Measurements from ENCODE around the gene COL13A1.

COL13A1 gene

DNA sequence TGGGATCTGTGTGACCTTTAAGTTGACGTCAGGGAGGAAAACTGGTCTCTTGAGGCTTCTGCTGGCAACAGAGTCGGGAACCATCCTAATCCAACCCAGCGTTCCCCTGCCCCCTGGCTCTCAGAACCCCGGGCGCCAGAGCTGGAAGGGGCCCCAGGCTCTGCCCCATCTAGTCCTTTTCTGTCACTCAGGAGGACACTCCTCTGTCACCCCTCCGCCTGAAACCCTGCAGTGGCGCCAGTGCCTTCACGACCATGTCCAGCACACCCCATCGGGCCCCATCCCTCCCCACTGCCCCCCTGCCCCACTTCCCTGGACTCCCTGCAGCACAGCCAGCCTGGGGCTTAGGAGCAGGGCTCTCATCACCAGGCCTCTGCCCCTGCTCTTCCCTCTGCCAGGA, 39.1 kb downstream of the COL13A1 start:
- H3K4me3 ChIP-seq (ENCODE audit: low read depth, low read length), result no peak overlapping the region
- TF ChIP-seq POLR2A (IDR thresholded peaks at IDR 0.05; ENCODE audit: extremely low read depth, insufficient read length), result no peak
- TF ChIP-seq MYC (IDR thresholded peaks at IDR 0.05; ENCODE audit: low read depth, low read length), result no peak
- no peak for DNase-seq (ENCODE audit: low read depth)

DNA sequence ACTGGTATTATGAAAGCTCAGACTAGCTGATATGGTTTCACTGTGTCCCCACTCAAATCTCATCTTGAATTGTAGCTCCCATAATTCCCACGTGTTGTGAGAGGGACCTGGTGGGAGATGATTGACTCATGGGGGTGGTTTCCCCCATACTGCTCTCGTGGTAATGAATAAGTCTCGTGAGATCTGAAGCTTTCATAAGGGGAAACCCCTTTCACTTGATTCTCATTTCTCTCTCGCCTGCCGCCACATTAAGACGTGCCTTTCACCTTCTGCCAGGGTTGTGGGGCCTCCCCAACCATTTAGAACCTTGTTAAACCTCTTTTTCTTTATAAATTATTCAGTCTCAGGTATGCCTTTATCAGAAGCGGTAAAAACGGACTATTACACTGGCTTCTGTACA, 40.3 kb downstream of the COL13A1 start:
- no peak overlapping the region for H3K4me3 ChIP-seq (ENCODE audit: low read depth, low read length)
- TF ChIP-seq, protein P1, sequence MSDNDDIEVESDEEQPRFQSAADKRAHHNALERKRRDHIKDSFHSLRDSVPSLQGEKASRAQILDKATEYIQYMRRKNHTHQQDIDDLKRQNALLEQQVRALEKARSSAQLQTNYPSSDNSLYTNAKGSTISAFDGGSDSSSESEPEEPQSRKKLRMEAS (IDR thresholded peaks at IDR 0.05; ENCODE audit: low read depth, low read length), result no peak
- TF ChIP-seq POLR2A (IDR thresholded peaks at IDR 0.05; ENCODE audit: extremely low read depth, insufficient read length) (no peak), MYC (IDR thresholded peaks at IDR 0.05; ENCODE audit: low read depth, low read length) (no peak)
- TF ChIP-seq, protein P2, sequence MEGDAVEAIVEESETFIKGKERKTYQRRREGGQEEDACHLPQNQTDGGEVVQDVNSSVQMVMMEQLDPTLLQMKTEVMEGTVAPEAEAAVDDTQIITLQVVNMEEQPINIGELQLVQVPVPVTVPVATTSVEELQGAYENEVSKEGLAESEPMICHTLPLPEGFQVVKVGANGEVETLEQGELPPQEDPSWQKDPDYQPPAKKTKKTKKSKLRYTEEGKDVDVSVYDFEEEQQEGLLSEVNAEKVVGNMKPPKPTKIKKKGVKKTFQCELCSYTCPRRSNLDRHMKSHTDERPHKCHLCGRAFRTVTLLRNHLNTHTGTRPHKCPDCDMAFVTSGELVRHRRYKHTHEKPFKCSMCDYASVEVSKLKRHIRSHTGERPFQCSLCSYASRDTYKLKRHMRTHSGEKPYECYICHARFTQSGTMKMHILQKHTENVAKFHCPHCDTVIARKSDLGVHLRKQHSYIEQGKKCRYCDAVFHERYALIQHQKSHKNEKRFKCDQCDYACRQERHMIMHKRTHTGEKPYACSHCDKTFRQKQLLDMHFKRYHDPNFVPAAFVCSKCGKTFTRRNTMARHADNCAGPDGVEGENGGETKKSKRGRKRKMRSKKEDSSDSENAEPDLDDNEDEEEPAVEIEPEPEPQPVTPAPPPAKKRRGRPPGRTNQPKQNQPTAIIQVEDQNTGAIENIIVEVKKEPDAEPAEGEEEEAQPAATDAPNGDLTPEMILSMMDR (IDR thresholded peaks at IDR 0.05; ENCODE audit: low read depth, low read length), result no peak
- DNase-seq (ENCODE audit: low read depth), result no peak

DNA sequence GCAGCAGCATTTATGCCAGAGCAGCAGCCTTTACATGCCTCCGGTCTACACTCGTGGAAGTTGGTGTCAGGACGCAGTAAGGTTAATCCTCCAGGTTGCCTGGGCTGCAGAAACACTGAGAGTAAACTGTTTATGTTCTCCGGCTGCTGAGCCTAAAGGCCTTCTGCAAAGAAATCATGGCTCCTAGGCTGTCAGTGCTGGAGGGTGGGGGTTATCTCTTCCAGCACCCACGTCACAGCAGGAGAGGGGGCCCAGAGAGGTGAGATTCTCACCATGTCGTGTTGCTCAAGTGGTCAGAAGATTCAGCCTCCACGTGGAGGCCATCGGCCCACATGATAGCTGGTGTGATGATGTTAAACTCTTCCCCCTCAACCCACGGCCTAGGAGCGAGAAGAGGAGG, 41.2 kb downstream of the COL13A1 start:
- DNase-seq (ENCODE audit: low read depth), result no peak
- H3K4me3 ChIP-seq (ENCODE audit: low read depth, low read length), result no peak overlapping the region
- TF ChIP-seq, protein P2 (IDR thresholded peaks at IDR 0.05; ENCODE audit: low read depth, low read length), result no peak
- TF ChIP-seq, protein P1 (IDR thresholded peaks at IDR 0.05; ENCODE audit: low read depth, low read length), result no peak
- TF ChIP-seq MYC (IDR thresholded peaks at IDR 0.05; ENCODE audit: low read depth, low read length), result no peak
- no peak for TF ChIP-seq POLR2A (IDR thresholded peaks at IDR 0.05; ENCODE audit: extremely low read depth, insufficient read length)

DNA sequence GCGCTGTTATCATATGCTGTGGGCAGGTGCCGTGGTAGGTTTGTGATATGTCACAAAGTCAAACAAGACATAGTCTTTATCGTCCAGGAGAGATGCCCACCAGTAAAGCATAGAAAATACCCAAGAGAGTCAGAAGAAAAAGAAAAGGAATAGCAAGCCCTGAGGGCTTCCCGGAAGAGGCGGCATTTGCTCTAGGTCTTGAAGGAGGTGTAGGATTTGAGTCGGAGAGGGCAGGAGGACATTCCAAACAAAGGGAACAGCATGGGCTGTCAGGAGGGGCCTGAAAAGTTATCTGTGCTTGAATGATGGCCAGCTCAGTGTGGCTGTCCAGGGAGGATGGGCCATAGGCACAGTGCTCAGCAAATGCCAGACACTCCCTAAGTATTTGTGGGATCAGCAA, 42.2 kb downstream of the COL13A1 start:
- H3K4me3 ChIP-seq (ENCODE audit: low read depth, low read length), result no peak overlapping the region
- no peak for DNase-seq (ENCODE audit: low read depth)
- TF ChIP-seq POLR2A (IDR thresholded peaks at IDR 0.05; ENCODE audit: extremely low read depth, insufficient read length) (no peak), MYC (IDR thresholded peaks at IDR 0.05; ENCODE audit: low read depth, low read length) (no peak)
- TF ChIP-seq, protein P2 (IDR thresholded peaks at IDR 0.05; ENCODE audit: low read depth, low read length), result no peak
- TF ChIP-seq, protein P1 (IDR thresholded peaks at IDR 0.05; ENCODE audit: low read depth, low read length), result no peak

DNA sequence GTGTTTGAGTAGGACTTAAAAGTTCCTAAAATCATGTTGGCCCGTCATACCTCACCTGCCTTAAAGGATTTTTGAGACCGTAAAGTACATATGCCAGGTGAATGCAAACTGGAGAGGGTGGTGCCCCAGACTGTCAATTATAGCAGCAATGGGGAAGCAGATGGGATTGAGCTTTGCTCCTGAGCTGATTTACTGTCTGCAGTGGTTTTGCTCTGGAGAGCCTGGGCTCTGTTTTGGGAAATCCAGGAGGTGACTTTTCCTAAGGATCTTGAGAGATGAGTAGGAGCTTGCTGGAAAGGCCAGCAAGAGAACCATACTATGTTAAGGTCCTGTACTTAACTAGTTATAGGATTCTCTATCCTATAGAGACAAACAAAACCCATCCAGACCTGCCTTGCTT, 43.0 kb downstream of the COL13A1 start:
- no peak for DNase-seq (ENCODE audit: low read depth)
- TF ChIP-seq POLR2A (IDR thresholded peaks at IDR 0.05; ENCODE audit: extremely low read depth, insufficient read length) (no peak), MYC (IDR thresholded peaks at IDR 0.05; ENCODE audit: low read depth, low read length) (no peak)
- TF ChIP-seq, protein P2 (IDR thresholded peaks at IDR 0.05; ENCODE audit: low read depth, low read length), result no peak
- TF ChIP-seq, protein P1 (IDR thresholded peaks at IDR 0.05; ENCODE audit: low read depth, low read length), result no peak
- no peak overlapping the region for H3K4me3 ChIP-seq (ENCODE audit: low read depth, low read length)

DNA sequence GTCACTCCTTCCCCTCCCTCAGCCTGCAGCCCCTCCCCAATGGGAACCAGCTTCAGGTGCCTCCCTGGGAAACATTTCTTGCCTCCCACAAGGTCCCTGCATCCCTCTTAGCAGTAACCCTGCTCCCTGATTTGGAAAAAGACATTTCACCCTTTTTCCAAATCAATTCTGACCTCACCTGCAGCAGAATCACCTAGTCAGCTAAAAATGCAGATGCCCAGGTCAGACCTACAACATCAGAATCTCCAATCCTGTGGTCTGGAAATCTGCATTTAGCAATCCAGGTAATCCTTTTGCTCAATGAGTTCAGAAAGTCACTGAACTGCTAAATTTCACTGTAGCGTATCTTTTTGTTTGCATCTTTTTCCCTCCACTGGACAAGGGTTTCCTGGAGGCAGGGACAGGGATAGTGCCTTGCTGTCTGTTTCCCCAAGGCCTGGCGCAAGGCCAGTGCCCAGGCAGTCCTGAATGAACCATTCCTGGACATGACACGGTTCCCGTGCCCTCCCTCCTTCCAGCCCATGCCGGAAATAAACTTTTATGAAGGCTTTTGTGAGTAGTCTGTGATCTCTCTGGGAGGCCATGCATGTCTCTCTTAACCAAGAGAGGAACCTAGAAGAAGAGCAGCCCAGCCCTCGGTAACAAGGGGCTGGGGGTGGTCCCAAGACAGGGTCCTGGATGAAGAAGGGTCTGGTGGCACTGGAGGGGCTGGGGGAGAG, 44.0 kb downstream of the COL13A1 start:
- no peak for DNase-seq (ENCODE audit: low read depth)
- TF ChIP-seq, protein P2 (IDR thresholded peaks at IDR 0.05; ENCODE audit: low read depth, low read length), result no peak
- TF ChIP-seq, protein P1 (IDR thresholded peaks at IDR 0.05; ENCODE audit: low read depth, low read length), result no peak
- TF ChIP-seq MYC (IDR thresholded peaks at IDR 0.05; ENCODE audit: low read depth, low read length), result no peak
- TF ChIP-seq POLR2A (IDR thresholded peaks at IDR 0.05; ENCODE audit: extremely low read depth, insufficient read length), result no peak
- no peak overlapping the region for H3K4me3 ChIP-seq (ENCODE audit: low read depth, low read length)
